GM19372 (cell line): Measurements from ENCODE around the gene PPP6R2.

Experiments used
- ATAC-seq: cut with Tn5 transposase; IDR thresholded peaks from one replicate; pipeline ENCODE4 v1.9.1; 2021; ENCODE audit warnings: mild to moderate bottlenecking, low read depth, moderate library complexity; ENCODE audit not compliant: unreplicated experiment

Gene PPP6R2

GRCh38 chr22:50460938-50461337, 117.8 kb downstream of the PPP6R2 start:
- ATAC-seq, result no peak

- ATAC-seq, result no peak
Measured at GRCh38 chr22:50461536-50461935, 118.4 kb downstream of the PPP6R2 start.

GRCh38 chr22:50461979-50462540, 118.9 kb downstream of the PPP6R2 start:
- ATAC-seq, result no peak

- no peak for ATAC-seq
Measured at GRCh38 chr22:50463188-50463900, 120.2 kb downstream of the PPP6R2 start.

GRCh38 chr22:50464451-50464850, 121.3 kb downstream of the PPP6R2 start:
- no peak for ATAC-seq

GRCh38 chr22:50465066-50465930, 122.2 kb downstream of the PPP6R2 start:
- ATAC-seq, result no peak

GRCh38 chr22:50467341-50467740, 124.2 kb downstream of the PPP6R2 start:
- ATAC-seq, result no peak

- ATAC-seq, result no peak
Measured at GRCh38 chr22:50467773-50468440, 124.8 kb downstream of the PPP6R2 start.

- ATAC-seq, result no peak
Measured at GRCh38 chr22:50468626-50469025, 125.5 kb downstream of the PPP6R2 start.

- peak; percentile 72 for ATAC-seq
Measured at GRCh38 chr22:50469377-50470305, 126.5 kb downstream of the PPP6R2 start.

GRCh38 chr22:50470491-50470890, 127.4 kb downstream of the PPP6R2 start:
- no peak for ATAC-seq

GRCh38 chr22:50471197-50471847, 128.2 kb downstream of the PPP6R2 start:
- no peak for ATAC-seq

- ATAC-seq, result no peak
Measured at GRCh38 chr22:50471962-50472361, 128.8 kb downstream of the PPP6R2 start.

GRCh38 chr22:50473088-50473487, 130.0 kb downstream of the PPP6R2 start:
- ATAC-seq, result no peak

- no peak for ATAC-seq
Measured at GRCh38 chr22:50473855-50474671, 130.9 kb downstream of the PPP6R2 start.

GRCh38 chr22:50474710-50475651, 131.9 kb downstream of the PPP6R2 start, which contains the start of gene SBF1:
Gene SBF1 (minus strand): TSS chr22:50475035. CDS start chr22:50474840, 195 bp downstream.
- ATAC-seq, result peak; percentile 87

- ATAC-seq, result no peak
Measured at GRCh38 chr22:50475652-50476002, 132.5 kb downstream of the PPP6R2 start.
